Endodermal cell (in vitro differentiated cells): Measurements from ENCODE around the gene ZNF446. TPM values are rescaled to one million over a fixed set of nuclear protein-coding genes. Genes with fewer than 3 reads are reported as not detected.

Experiments
- DNase-seq: peaks from one replicate; pipeline ENCODE4 v3.0.0-alpha.2; 2017
- H3K27ac ChIP-seq: 2 replicates; pipeline ENCODE4 v1.5.1; 2013; ENCODE audit warnings: mild to moderate bottlenecking, low read depth, low read length, moderate library complexity
- H3K27me3 ChIP-seq: 2 replicates; pipeline ENCODE4 v1.6.1; 2013; ENCODE audit warnings: mild to moderate bottlenecking, low read length, moderate library complexity; ENCODE audit not compliant: insufficient read depth, control insufficient read depth, poor library complexity, severe bottlenecking
- H3K36me3 ChIP-seq: 2 replicates; pipeline ENCODE4 v1.7.0; 2013; ENCODE audit warnings: mild to moderate bottlenecking, low read length, moderate library complexity; ENCODE audit not compliant: control insufficient read depth, insufficient read depth
- H3K4me1 ChIP-seq: one replicate; pipeline ENCODE4 v1.7.0; 2013; ENCODE audit warnings: low read length; ENCODE audit not compliant: control insufficient read depth, insufficient read depth
- H3K4me3 ChIP-seq: 2 replicates; pipeline ENCODE4 v1.5.1; 2013; ENCODE audit warnings: mild to moderate bottlenecking, low read length, moderate library complexity
- H3K9ac ChIP-seq: 2 replicates; pipeline ENCODE4 v1.6.1; 2013; ENCODE audit warnings: mild to moderate bottlenecking, low read length, moderate library complexity; ENCODE audit not compliant: poor library complexity, severe bottlenecking; ENCODE audit errors: extremely low read depth
- H3K9me3 ChIP-seq: 2 replicates; pipeline ENCODE4 v1.6.1; 2013; ENCODE audit warnings: mild to moderate bottlenecking, low read length, moderate library complexity; ENCODE audit not compliant: control insufficient read depth
- H3K27ac Mint-ChIP-seq: 2 replicates; pipeline ENCODE4 v1.8.0; 2020; ENCODE audit warnings: mixed read lengths
- H3K27me3 Mint-ChIP-seq: 2 replicates; pipeline ENCODE4 v1.8.0; 2021; ENCODE audit warnings: mild to moderate bottlenecking, mixed read lengths; ENCODE audit not compliant: insufficient read depth
- H3K36me3 Mint-ChIP-seq: 2 replicates; pipeline ENCODE4 v1.8.0; 2020; ENCODE audit warnings: low read depth, mixed read lengths
- H3K4me1 Mint-ChIP-seq: 2 replicates; pipeline ENCODE4 v1.8.0; 2020; ENCODE audit warnings: mixed read lengths
- H3K4me3 Mint-ChIP-seq: 2 replicates; pipeline ENCODE4 v1.8.0; 2020; ENCODE audit warnings: mild to moderate bottlenecking, moderate library complexity, mixed read lengths
- H3K9me3 Mint-ChIP-seq: 2 replicates; pipeline ENCODE4 v1.8.0; 2020; ENCODE audit warnings: mild to moderate bottlenecking, mixed read lengths
- CTCF ChIP-seq: fragments of 200-600 bp; sonication (generic); conservative IDR thresholded peaks from 2 replicates; pipeline ENCODE4 v1.5.0; 2021; ENCODE audit warnings: antibody characterized with exemption, mild to moderate bottlenecking
- WGBS, 2 experiments: methylation state at CpG; one replicate each; pipeline versions ENCODE4 v1.1.5 to v1.1.7; 2013; ENCODE audit warnings: missing lambda C conversion rate in 2 of 2, mixed read lengths in 1 of 2; ENCODE audit not compliant: insufficient coverage in 1 of 2, insufficient read length in 1 of 2; 5-methylcytosine and 5-hydroxymethylcytosine counted together
- total RNA-seq, 2 donors: library from RNA; stranded (reverse); fragmentation: NEBNext Ultra II Directional in 1 of 2; extraction: Animal tissue kit (Norgen Biotek cat#: 25700) in 1 of 2; gene quantifications; 2 replicates in 1 of 2; 3 replicates in 1 of 2; pipeline ENCODE4 v1.2.1, GENCODE V29; 2021

ZNF446 gene
- total RNA-seq, 2 donors from 2014 or later: 10.4 to 10.7 TPM

- peaks cover 11% of the 10 kb centered on the region for H3K4me1 Mint-ChIP-seq
- TF ChIP-seq CTCF: no peak
- no peak overlapping the region for H3K27ac ChIP-seq
- H3K4me3 ChIP-seq: no peak overlapping the region
- H3K9me3 Mint-ChIP-seq: no peaks in the 10 kb centered on the region
- WGBS, 2 experiments: 100% methylated on average over 1 of the region's 1 CpG
- H3K36me3 ChIP-seq: peaks cover 11% of the 10 kb centered on the region
- H3K4me3 Mint-ChIP-seq: no peak overlapping the region
- H3K9me3 ChIP-seq: no peaks in the 10 kb centered on the region
- H3K9ac ChIP-seq: no peak overlapping the region
- H3K27me3 Mint-ChIP-seq: peaks cover 5% of the 10 kb centered on the region
- no peak overlapping the region for H3K27ac Mint-ChIP-seq
- peaks cover 11% of the 10 kb centered on the region for H3K4me1 ChIP-seq
- H3K27me3 ChIP-seq: no peaks in the 10 kb centered on the region
- DNase-seq: no peak
- H3K36me3 Mint-ChIP-seq: peaks cover 11% of the 10 kb centered on the region
Observed at GRCh38 chr19:58477871-58478270, 1.7 kb downstream of the ZNF446 start.

- no peak for TF ChIP-seq CTCF
- peaks cover 11% of the 10 kb centered on the region for H3K4me1 Mint-ChIP-seq
- 83 to 92% methylated on average over 1 to 7 of the region's 7 CpGs for WGBS, 2 experiments
- no peak overlapping the region for H3K4me3 ChIP-seq
- no peaks in the 10 kb centered on the region for H3K27me3 ChIP-seq
- H3K27ac Mint-ChIP-seq: no peak overlapping the region
- no peaks in the 10 kb centered on the region for H3K36me3 ChIP-seq
- no peak for DNase-seq
- no peaks in the 10 kb centered on the region for H3K9me3 ChIP-seq
- H3K27me3 Mint-ChIP-seq: peaks cover 5% of the 10 kb centered on the region
- peaks cover 8% of the 10 kb centered on the region for H3K36me3 Mint-ChIP-seq
- no peaks in the 10 kb centered on the region for H3K9me3 Mint-ChIP-seq
- H3K4me1 ChIP-seq: peaks cover 11% of the 10 kb centered on the region
- no peak overlapping the region for H3K9ac ChIP-seq
- H3K4me3 Mint-ChIP-seq: no peak overlapping the region
- no peak overlapping the region for H3K27ac ChIP-seq
Observed at GRCh38 chr19:58479303-58479702, 3.2 kb downstream of the ZNF446 start.

- no peaks in the 10 kb centered on the region for H3K36me3 ChIP-seq
- H3K4me3 Mint-ChIP-seq: no peak overlapping the region
- peaks cover 9% of the 10 kb centered on the region for H3K4me1 ChIP-seq
- H3K4me1 Mint-ChIP-seq: peaks cover 11% of the 10 kb centered on the region
- 92% methylated on average over 9 to 28 of the region's 28 CpGs for WGBS, 2 experiments
- no peak overlapping the region for H3K9ac ChIP-seq
- TF ChIP-seq CTCF: no peak
- DNase-seq: no peak
- no peaks in the 10 kb centered on the region for H3K9me3 Mint-ChIP-seq
- no peak overlapping the region for H3K27ac ChIP-seq
- H3K27me3 Mint-ChIP-seq: peaks cover 5% of the 10 kb centered on the region
- no peaks in the 10 kb centered on the region for H3K9me3 ChIP-seq
- H3K36me3 Mint-ChIP-seq: peaks cover 8% of the 10 kb centered on the region
- H3K4me3 ChIP-seq: no peak overlapping the region
- no peak overlapping the region for H3K27ac Mint-ChIP-seq
- no peaks in the 10 kb centered on the region for H3K27me3 ChIP-seq
Observed at GRCh38 chr19:58479736-58480480, 3.8 kb downstream of the ZNF446 start.
